ENCODE measurements around the gene COQ10B.

The COQ10B gene

GRCh38 chr2:197498937-197499593, 45.7 kb downstream of the COQ10B start:
- Histone ChIP-seq H3K27ac (ENCODE audit: low read depth, low read length) (peak overlapping the region; percentile 98), H3K4me1 (ENCODE audit: control insufficient read depth in 1 of 2, insufficient read depth in 2 of 2, low read length in 2 of 2) (peaks cover 36% of the 10 kb centered on the region in 2 donors), H3K9ac (ENCODE audit: low read depth in 1 of 2, low read length in 2 of 2) (peak overlapping the region; percentile 92 to 98), H3K4me3 (ENCODE audit: low read depth in 1 of 2, low read length in 2 of 2) (peak overlapping the region; percentile 86 to 87), H3K27me3 (ENCODE audit: control insufficient read depth in 1 of 2, insufficient read depth in 2 of 2, low read length in 2 of 2) (no peaks in the 10 kb centered on the region), H3K36me3 (ENCODE audit: control insufficient read depth in 1 of 2, insufficient read depth in 2 of 2, low read length in 2 of 2) (peaks cover 20 to 38% of the 10 kb centered on the region in 2 donors), H3K9me3 (ENCODE audit: control insufficient read depth in 1 of 2, low read length in 2 of 2) (no peaks in the 10 kb centered on the region)

- Histone ChIP-seq H3K36me3 (ENCODE audit: control insufficient read depth in 1 of 2, insufficient read depth in 2 of 2, low read length in 2 of 2) (peaks cover 20 to 38% of the 10 kb centered on the region in 2 donors), H3K4me1 (ENCODE audit: control insufficient read depth in 1 of 2, insufficient read depth in 2 of 2, low read length in 2 of 2) (peaks cover 36% of the 10 kb centered on the region in 2 donors)
These were observed 46.5 kb downstream of the COQ10B start, which contains the start of the genes HSPD1 and HSPE1 for GRCh38 chr2:197499594-197500502. TSS of gene HSPD1 (minus strand) at chr2:197499840. CDS start at chr2:197498848, 992 bp downstream. TSS of gene HSPE1 (plus strand) at chr2:197500379. CDS start at chr2:197500437, 58 bp downstream.

GRCh38 chr2:197500503-197501131, 47.3 kb downstream of the COQ10B start:
- H3K9me3 ChIP-seq (ENCODE audit: control insufficient read depth in 1 of 2, low read length in 2 of 2) = no peaks in the 10 kb centered on the region
- peaks cover 33 to 36% of the 10 kb centered on the region in 2 donors for H3K4me1 ChIP-seq (ENCODE audit: control insufficient read depth in 1 of 2, insufficient read depth in 2 of 2, low read length in 2 of 2)
- peaks cover 19 to 31% of the 10 kb centered on the region in 2 donors for H3K36me3 ChIP-seq (ENCODE audit: control insufficient read depth in 1 of 2, insufficient read depth in 2 of 2, low read length in 2 of 2)
- H3K27me3 ChIP-seq (ENCODE audit: control insufficient read depth in 1 of 2, insufficient read depth in 2 of 2, low read length in 2 of 2) = no peaks in the 10 kb centered on the region
- peak overlapping the region; percentile 98 for H3K9ac ChIP-seq (ENCODE audit: low read depth in 1 of 2, low read length in 2 of 2)
- peak overlapping the region; percentile 86 to 96 for H3K4me3 ChIP-seq (ENCODE audit: low read depth in 1 of 2, low read length in 2 of 2)
- H3K27ac ChIP-seq (ENCODE audit: low read depth, low read length) = peak overlapping the region; percentile 98

More at GRCh38 chr2:197499594-197500502, 46.5 kb downstream of the COQ10B start, which contains the start of the genes HSPD1 and HSPE1:
- H3K27me3 ChIP-seq (ENCODE audit: control insufficient read depth in 1 of 2, insufficient read depth in 2 of 2, low read length in 2 of 2) = no peaks in the 10 kb centered on the region
- peak within 1 kb of the TSS; percentile 98 for H3K27ac ChIP-seq (ENCODE audit: low read depth, low read length)
- peak within 1 kb of the TSS; percentile 98 for H3K9ac ChIP-seq (ENCODE audit: low read depth in 1 of 2, low read length in 2 of 2)
- no peaks in the 10 kb centered on the region for H3K9me3 ChIP-seq (ENCODE audit: control insufficient read depth in 1 of 2, low read length in 2 of 2)
- peak within 1 kb of the TSS; percentile 86 to 96 for H3K4me3 ChIP-seq (ENCODE audit: low read depth in 1 of 2, low read length in 2 of 2)

- H3K27me3 ChIP-seq (ENCODE audit: control insufficient read depth in 1 of 2, insufficient read depth in 2 of 2, low read length in 2 of 2) = no peaks in the 10 kb centered on the region
- H3K4me3 ChIP-seq (ENCODE audit: low read depth in 1 of 2, low read length in 2 of 2) = peak overlapping the region; percentile 86 to 96
- H3K9ac ChIP-seq (ENCODE audit: low read depth in 1 of 2, low read length in 2 of 2) = peak overlapping the region; percentile 98
- no peaks in the 10 kb centered on the region for H3K9me3 ChIP-seq (ENCODE audit: control insufficient read depth in 1 of 2, low read length in 2 of 2)
- peaks cover 7 to 22% of the 10 kb centered on the region in 2 donors for H3K36me3 ChIP-seq (ENCODE audit: control insufficient read depth in 1 of 2, insufficient read depth in 2 of 2, low read length in 2 of 2)
- H3K27ac ChIP-seq (ENCODE audit: low read depth, low read length) = no peak overlapping the region
- H3K4me1 ChIP-seq (ENCODE audit: control insufficient read depth in 1 of 2, insufficient read depth in 2 of 2, low read length in 2 of 2) = peaks cover 20 to 21% of the 10 kb centered on the region in 2 donors
These were observed 48.8 kb downstream of the COQ10B start for GRCh38 chr2:197502201-197502600.

GRCh38 chr2:197502685-197503084, 49.3 kb downstream of the COQ10B start:
- Histone ChIP-seq H3K9ac (ENCODE audit: low read depth in 1 of 2, low read length in 2 of 2) (peak overlapping the region in 1 of 2 donors; percentile 98), H3K36me3 (ENCODE audit: control insufficient read depth in 1 of 2, insufficient read depth in 2 of 2, low read length in 2 of 2) (peaks cover 7 to 22% of the 10 kb centered on the region in 2 donors), H3K4me3 (ENCODE audit: low read depth in 1 of 2, low read length in 2 of 2) (peak overlapping the region; percentile 3 to 96), H3K9me3 (ENCODE audit: control insufficient read depth in 1 of 2, low read length in 2 of 2) (no peaks in the 10 kb centered on the region), H3K27me3 (ENCODE audit: control insufficient read depth in 1 of 2, insufficient read depth in 2 of 2, low read length in 2 of 2) (no peaks in the 10 kb centered on the region), H3K4me1 (ENCODE audit: control insufficient read depth in 1 of 2, insufficient read depth in 2 of 2, low read length in 2 of 2) (peaks cover 16 to 20% of the 10 kb centered on the region in 2 donors), H3K27ac (ENCODE audit: low read depth, low read length) (no peak overlapping the region)

GRCh38 chr2:197504000-197504399, 50.6 kb downstream of the COQ10B start:
- H3K9ac ChIP-seq (ENCODE audit: low read depth in 1 of 2, low read length in 2 of 2) = no peak overlapping the region
- H3K36me3 ChIP-seq (ENCODE audit: control insufficient read depth in 1 of 2, insufficient read depth in 2 of 2, low read length in 2 of 2) = peaks cover 7 to 23% of the 10 kb centered on the region in 2 donors
- no peaks in the 10 kb centered on the region for H3K27me3 ChIP-seq (ENCODE audit: control insufficient read depth in 1 of 2, insufficient read depth in 2 of 2, low read length in 2 of 2)
- no peak overlapping the region for H3K4me3 ChIP-seq (ENCODE audit: low read depth in 1 of 2, low read length in 2 of 2)
- peaks cover 6 to 8% of the 10 kb centered on the region in 2 donors for H3K4me1 ChIP-seq (ENCODE audit: control insufficient read depth in 1 of 2, insufficient read depth in 2 of 2, low read length in 2 of 2)
- no peak overlapping the region for H3K27ac ChIP-seq (ENCODE audit: low read depth, low read length)
- no peaks in the 10 kb centered on the region for H3K9me3 ChIP-seq (ENCODE audit: control insufficient read depth in 1 of 2, low read length in 2 of 2)

- H3K4me3 ChIP-seq (ENCODE audit: low read depth in 1 of 2, low read length in 2 of 2) = no peak overlapping the region
- no peak overlapping the region for H3K9ac ChIP-seq (ENCODE audit: low read depth in 1 of 2, low read length in 2 of 2)
- no peaks in the 10 kb centered on the region for H3K27me3 ChIP-seq (ENCODE audit: control insufficient read depth in 1 of 2, insufficient read depth in 2 of 2, low read length in 2 of 2)
- H3K27ac ChIP-seq (ENCODE audit: low read depth, low read length) = no peak overlapping the region
- peaks cover 6 to 8% of the 10 kb centered on the region in 2 donors for H3K4me1 ChIP-seq (ENCODE audit: control insufficient read depth in 1 of 2, insufficient read depth in 2 of 2, low read length in 2 of 2)
- no peaks in the 10 kb centered on the region for H3K9me3 ChIP-seq (ENCODE audit: control insufficient read depth in 1 of 2, low read length in 2 of 2)
- peaks cover 7 to 24% of the 10 kb centered on the region in 2 donors for H3K36me3 ChIP-seq (ENCODE audit: control insufficient read depth in 1 of 2, insufficient read depth in 2 of 2, low read length in 2 of 2)
These were observed 51.2 kb downstream of the COQ10B start for GRCh38 chr2:197504512-197504911.

GRCh38 chr2:197506658-197507057, 53.3 kb downstream of the COQ10B start:
- peaks cover 7 to 24% of the 10 kb centered on the region in 2 donors for H3K36me3 ChIP-seq (ENCODE audit: control insufficient read depth in 1 of 2, insufficient read depth in 2 of 2, low read length in 2 of 2)
- H3K4me1 ChIP-seq (ENCODE audit: control insufficient read depth in 1 of 2, insufficient read depth in 2 of 2, low read length in 2 of 2) = peaks cover 6% of the 10 kb centered on the region in 2 donors
- no peak overlapping the region for H3K4me3 ChIP-seq (ENCODE audit: low read depth in 1 of 2, low read length in 2 of 2)
- H3K9ac ChIP-seq (ENCODE audit: low read depth in 1 of 2, low read length in 2 of 2) = no peak overlapping the region
- no peaks in the 10 kb centered on the region for H3K9me3 ChIP-seq (ENCODE audit: control insufficient read depth in 1 of 2, low read length in 2 of 2)
- H3K27ac ChIP-seq (ENCODE audit: low read depth, low read length) = no peak overlapping the region
- H3K27me3 ChIP-seq (ENCODE audit: control insufficient read depth in 1 of 2, insufficient read depth in 2 of 2, low read length in 2 of 2) = no peaks in the 10 kb centered on the region

- no peak overlapping the region for H3K9ac ChIP-seq (ENCODE audit: low read depth in 1 of 2, low read length in 2 of 2)
- H3K4me1 ChIP-seq (ENCODE audit: control insufficient read depth in 1 of 2, insufficient read depth in 2 of 2, low read length in 2 of 2) = peaks cover 14 to 19% of the 10 kb centered on the region in 2 donors
- no peaks in the 10 kb centered on the region for H3K9me3 ChIP-seq (ENCODE audit: control insufficient read depth in 1 of 2, low read length in 2 of 2)
- no peak overlapping the region for H3K27ac ChIP-seq (ENCODE audit: low read depth, low read length)
- peaks cover 0 to 2% of the 10 kb centered on the region in 2 donors for H3K36me3 ChIP-seq (ENCODE audit: control insufficient read depth in 1 of 2, insufficient read depth in 2 of 2, low read length in 2 of 2)
- no peaks in the 10 kb centered on the region for H3K27me3 ChIP-seq (ENCODE audit: control insufficient read depth in 1 of 2, insufficient read depth in 2 of 2, low read length in 2 of 2)
- no peak overlapping the region for H3K4me3 ChIP-seq (ENCODE audit: low read depth in 1 of 2, low read length in 2 of 2)
These were observed 60.6 kb downstream of the COQ10B start for GRCh38 chr2:197513915-197514314.

Data from duodenal mucosa (tissue), 2 donors.